ENCODE data around the gene NKD2. TPM values are rescaled to one million over a fixed set of nuclear protein-coding genes. Genes with fewer than 3 reads are reported as not detected.

Gene NKD2
- total and polyA plus RNA-seq, 9 of the 15 experiments (the other 6 are each of a cell fraction or from before 2014, with no cell fraction given): 0.09 to 0.64 (median 0.27) TPM; not detected in 5

- POLR2A ChIA-PET: no interaction called here
- Histone ChIP-seq H3K4me3 (no peak overlapping the region), H3K79me2 (ENCODE audit: control insufficient read depth, insufficient read depth, low read length) (no peaks in the 10 kb centered on the region), H3K9ac (ENCODE audit: insufficient read depth in 1 of 2, low read depth in 2 of 2, low read length in 2 of 2) (no peak overlapping the region), H4K20me1 (replicated peaks; ENCODE audit: control insufficient read depth, insufficient read depth, low read length) (peaks cover 55% of the 10 kb centered on the region), H3K4me1 (replicated peaks in 1 of 2; ENCODE audit: control insufficient read depth in 2 of 2, insufficient read depth in 2 of 2, low read length in 2 of 2) (peaks cover 0 to 9% of the 10 kb centered on the region in 2 experiments; a peak in 2 of 5 replicates), H3K27me3 (ENCODE audit: control insufficient read depth in 2 of 2, insufficient read depth in 2 of 2, low read length in 2 of 2) (peaks cover 62 to 99% of the 10 kb centered on the region in 2 experiments), H3K9me3 (replicated peaks; ENCODE audit: control insufficient read depth, insufficient read depth, low read depth, low read length) (no peaks in the 10 kb centered on the region), H3K36me3 (ENCODE audit: control insufficient read depth, insufficient read depth, low read length) (no peaks in the 10 kb centered on the region), H3K4me2 (ENCODE audit: insufficient read depth, low read length) (no peak overlapping the region), H3K27ac (ENCODE audit: extremely low read depth, low read depth, low read length) (no peak overlapping the region), H2AFZ (ENCODE audit: low read depth, low read length) (no peak overlapping the region), H3K9me1 (ENCODE audit: control insufficient read depth, insufficient read depth, low read length) (no peaks in the 10 kb centered on the region)
- DNase-seq (ENCODE audit: extremely low read depth in 1 of 4, low spot score in 3 of 4): no peak
- ATAC-seq: no peak
- in situ Hi-C loops (cut with MboI): no loop called here
- intact Hi-C loops (cut with micrococcal nuclease): no loop called here
- no TSS peak for BruUV-seq (replicated peaks)
- FAIRE-seq: no peak
- WGBS (ENCODE audit: insufficient coverage, low coverage, missing lambda C conversion rate): 10% methylated on average over 19 of the region's 19 CpGs
- CTCF ChIA-PET (ENCODE audit: low intra/inter-chr PET ratio): no interaction called here
- TF ChIP-seq HNRNPUL1 (IDR thresholded peaks at IDR 0.05; ENCODE audit: low read length): no peak
Measured at GRCh38 chr5:1016036-1016435, 7.4 kb downstream of the NKD2 start.

- ATAC-seq: no peak
- no peak for DNase-seq (ENCODE audit: extremely low read depth in 1 of 4, low spot score in 3 of 4)
- Histone ChIP-seq H3K4me2 (ENCODE audit: insufficient read depth, low read length) (no peak overlapping the region), H3K36me3 (ENCODE audit: control insufficient read depth, insufficient read depth, low read length) (no peaks in the 10 kb centered on the region), H3K79me2 (ENCODE audit: control insufficient read depth, insufficient read depth, low read length) (no peaks in the 10 kb centered on the region), H3K27me3 (ENCODE audit: control insufficient read depth in 2 of 2, insufficient read depth in 2 of 2, low read length in 2 of 2) (peaks cover 62 to 95% of the 10 kb centered on the region in 2 experiments), H3K9me1 (ENCODE audit: control insufficient read depth, insufficient read depth, low read length) (no peaks in the 10 kb centered on the region), H3K4me3 (no peak overlapping the region), H2AFZ (ENCODE audit: low read depth, low read length) (no peak overlapping the region), H3K4me1 (replicated peaks in 1 of 2; ENCODE audit: control insufficient read depth in 2 of 2, insufficient read depth in 2 of 2, low read length in 2 of 2) (peaks cover 0 to 5% of the 10 kb centered on the region in 2 experiments; a peak in 2 of 5 replicates), H3K9ac (ENCODE audit: insufficient read depth in 1 of 2, low read depth in 2 of 2, low read length in 2 of 2) (no peak overlapping the region), H3K27ac (ENCODE audit: extremely low read depth, low read depth, low read length) (no peak overlapping the region), H3K9me3 (replicated peaks; ENCODE audit: control insufficient read depth, insufficient read depth, low read depth, low read length) (no peaks in the 10 kb centered on the region), H4K20me1 (replicated peaks; ENCODE audit: control insufficient read depth, insufficient read depth, low read length) (peaks cover 51% of the 10 kb centered on the region)
- CTCF ChIA-PET (ENCODE audit: low intra/inter-chr PET ratio): no interaction called here
- intact Hi-C loops (cut with micrococcal nuclease): no loop called here
- 3% methylated on average over 16 of the region's 16 CpGs for WGBS (ENCODE audit: insufficient coverage, low coverage, missing lambda C conversion rate)
- BruUV-seq (replicated peaks): no TSS peak
- FAIRE-seq: no peak
- POLR2A ChIA-PET: no interaction called here
- in situ Hi-C loops (cut with MboI): no loop called here
- no peak for TF ChIP-seq MYBL2 (IDR thresholded peaks at IDR 0.05; ENCODE audit: low read depth)
- no peak for TF ChIP-seq MYBL2 (CRISPR knock-in tag; IDR thresholded peaks at IDR 0.05; ENCODE audit: borderline replicate concordance)
- no peak for TF ChIP-seq MAX (CRISPR knock-in tag; IDR thresholded peaks at IDR 0.05)
- TF ChIP-seq DPF2 (IDR thresholded peaks at IDR 0.05): no peak
Measured at GRCh38 chr5:1016476-1016875, 7.9 kb downstream of the NKD2 start.

Data from K562 (cell line).